Sigmoid colon (tissue), 7 donors: ENCODE measurements around the gene OXSM. TPM values are rescaled to one million over a fixed set of nuclear protein-coding genes. Genes with fewer than 3 reads are reported as not detected.

ENCODE experiments used
- DNase-seq: peaks from one replicate; pipeline ENCODE4 v3.0.0-alpha.2; 2019
- H3K27ac ChIP-seq, 4 donors: fragments of 200-600 bp; sonication (generic); one replicate each; pipeline ENCODE4 v1.5.1; 2016 to 2019; ENCODE audit warnings: mild to moderate bottlenecking in 1 of 4
- H3K27me3 ChIP-seq, 3 donors: fragments of 200-600 bp; sonication (generic); one replicate each; pipeline ENCODE4 v1.5.1; 2019; ENCODE audit warnings: mild to moderate bottlenecking in 1 of 3
- H3K36me3 ChIP-seq, 4 donors: fragments of 200-600 bp; sonication (generic); one replicate each; pipeline ENCODE4 v1.5.1; 2016 to 2019
- H3K4me1 ChIP-seq, 4 donors: fragments of 200-600 bp; sonication (generic); one replicate each; pipeline ENCODE4 v1.5.1; 2017 to 2019
- H3K4me3 ChIP-seq, 4 donors: fragments of 200-600 bp; sonication (generic); one replicate each; pipeline ENCODE4 v1.5.1; 2017 to 2019; ENCODE audit warnings: mild to moderate bottlenecking in 2 of 4, moderate library complexity in 1 of 4
- H3K9me3 ChIP-seq, 4 donors: fragments of 200-600 bp in 3 of 4; sonication (generic) in 3 of 4; one replicate each; pipeline versions ENCODE4 v1.5.1 to v1.6.1; 2013 to 2019
- EP300 ChIP-seq, 4 donors: sonication (generic); formaldehyde crosslinking; IDR thresholded peaks; one replicate each; pipeline ENCODE4 v1.6.1; 2017; ENCODE audit warnings: antibody characterized with exemption in 4 of 4
- POLR2A ChIP-seq, 2 donors: fragments of 450-650 bp; IDR thresholded peaks; one replicate each; pipeline ENCODE4 v1.6.1; 2016; ENCODE audit warnings: antibody characterized with exemption in 2 of 2, mild to moderate bottlenecking in 2 of 2, moderate library complexity in 2 of 2
- POLR2AphosphoS5 ChIP-seq, 4 donors: sonication (generic); formaldehyde crosslinking; IDR thresholded peaks; one replicate each; pipeline ENCODE4 v1.6.1; 2017; ENCODE audit warnings: antibody characterized with exemption in 4 of 4
- WGBS, 2 donors: extraction: QIAGEN DNeasy Blood & Tissue Kit; methylation state at CpG; one replicate each; pipeline ENCODE4 v1.1.7; 2013; 5-methylcytosine and 5-hydroxymethylcytosine counted together
- intact Hi-C: fragments of 100-400 bp; cut with DNase I; formaldehyde crosslinking; loops from one replicate; pipeline ENCODE4 v1.15.1; 2023
- polyA plus RNA-seq, 3 donors: library from polyadenylated mRNA; stranded (reverse); fragments of 200-250 nt; gene quantifications; one replicate each; pipeline ENCODE4 v1.2.3, GENCODE V29; 2013
- total RNA-seq, 4 donors: library from RNA; depleted of rRNA; stranded (reverse); fragments of >200 nt; gene quantifications; one replicate each; pipeline ENCODE4 v1.1.0, GENCODE V29; 2016
- TF ChIP-seq, protein P1 (sequence below), 4 experiments: fragments of 450-650 bp in 3 of 4; fragments of 200-600 bp in 1 of 4; IDR thresholded peaks; one replicate each; pipeline ENCODE4 v1.5.1; 2016 to 2019; ENCODE audit warnings: antibody characterized with exemption in 4 of 4, mild to moderate bottlenecking in 3 of 4, moderate library complexity in 2 of 4
- donor health status: healthy with polysubstance abuse.
- donor health status: Bipolar disorder and iron deficiency.
- donor health status: healthy.

The OXSM gene
- total and polyA plus RNA-seq, 7 donors: 4.3 to 29.4 (median 7.8) TPM

DNA sequence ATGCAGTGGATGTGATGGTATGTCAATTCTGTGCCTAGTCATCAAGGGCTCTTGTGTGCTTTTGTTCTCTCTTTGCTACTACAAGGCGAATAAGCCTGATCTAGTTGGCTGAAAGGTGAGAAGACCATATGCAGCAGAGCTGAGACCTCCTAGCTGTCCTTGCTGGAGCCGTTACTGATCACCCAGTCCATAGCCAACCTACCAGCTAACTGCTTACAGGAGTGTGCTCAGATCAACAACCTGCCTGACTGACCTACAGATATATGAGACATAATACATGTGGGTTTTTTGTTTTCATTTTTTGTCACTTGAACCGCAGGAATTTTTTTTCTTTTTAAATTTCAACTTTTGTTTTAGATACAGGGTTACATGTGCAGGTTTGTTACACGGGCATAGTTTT, 22.8 kb downstream of the OXSM start:
- no peaks in the 10 kb centered on the region for H3K27me3 ChIP-seq
- TF ChIP-seq EP300 (IDR thresholded peaks at IDR 0.05): no peak
- TF ChIP-seq, protein P1, sequence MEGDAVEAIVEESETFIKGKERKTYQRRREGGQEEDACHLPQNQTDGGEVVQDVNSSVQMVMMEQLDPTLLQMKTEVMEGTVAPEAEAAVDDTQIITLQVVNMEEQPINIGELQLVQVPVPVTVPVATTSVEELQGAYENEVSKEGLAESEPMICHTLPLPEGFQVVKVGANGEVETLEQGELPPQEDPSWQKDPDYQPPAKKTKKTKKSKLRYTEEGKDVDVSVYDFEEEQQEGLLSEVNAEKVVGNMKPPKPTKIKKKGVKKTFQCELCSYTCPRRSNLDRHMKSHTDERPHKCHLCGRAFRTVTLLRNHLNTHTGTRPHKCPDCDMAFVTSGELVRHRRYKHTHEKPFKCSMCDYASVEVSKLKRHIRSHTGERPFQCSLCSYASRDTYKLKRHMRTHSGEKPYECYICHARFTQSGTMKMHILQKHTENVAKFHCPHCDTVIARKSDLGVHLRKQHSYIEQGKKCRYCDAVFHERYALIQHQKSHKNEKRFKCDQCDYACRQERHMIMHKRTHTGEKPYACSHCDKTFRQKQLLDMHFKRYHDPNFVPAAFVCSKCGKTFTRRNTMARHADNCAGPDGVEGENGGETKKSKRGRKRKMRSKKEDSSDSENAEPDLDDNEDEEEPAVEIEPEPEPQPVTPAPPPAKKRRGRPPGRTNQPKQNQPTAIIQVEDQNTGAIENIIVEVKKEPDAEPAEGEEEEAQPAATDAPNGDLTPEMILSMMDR (IDR thresholded peaks at IDR 0.05): no peak
- 94 to 95% methylated on average over 4 of the region's 4 CpGs for WGBS, 2 donors
- no peak overlapping the region for H3K4me3 ChIP-seq
- H3K27ac ChIP-seq: no peak overlapping the region
- no peaks in the 10 kb centered on the region for H3K36me3 ChIP-seq
- DNase-seq: no peak
- intact Hi-C loops: no loop called here
- H3K4me1 ChIP-seq: no peaks in the 10 kb centered on the region
- H3K9me3 ChIP-seq: no peaks in the 10 kb centered on the region

DNA sequence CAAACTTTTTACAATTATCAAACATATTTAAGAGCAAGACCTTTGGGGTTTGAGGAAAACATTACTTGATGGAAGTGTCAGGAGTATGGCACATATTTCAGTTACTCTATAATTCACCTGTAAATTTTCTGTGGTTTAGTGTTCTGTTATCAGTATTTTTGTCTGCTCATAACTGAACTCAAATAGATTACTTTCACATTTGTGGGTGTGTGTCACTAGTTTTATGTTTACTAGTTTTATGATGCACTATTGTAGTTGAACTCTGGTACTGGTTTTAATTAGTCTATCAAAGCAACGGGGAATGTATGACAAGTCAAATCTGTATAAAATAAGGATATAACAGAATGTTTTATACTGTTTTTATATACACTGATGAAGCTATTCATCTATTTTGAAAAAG, 27.2 kb downstream of the OXSM start:
- intact Hi-C loops: no loop called here
- TF ChIP-seq, protein P1 (IDR thresholded peaks at IDR 0.05): no peak
- TF ChIP-seq POLR2A (IDR thresholded peaks at IDR 0.05) (no peak), EP300 (IDR thresholded peaks at IDR 0.05) (no peak), POLR2AphosphoS5 (IDR thresholded peaks at IDR 0.05) (no peak)
- no peak for DNase-seq

DNA sequence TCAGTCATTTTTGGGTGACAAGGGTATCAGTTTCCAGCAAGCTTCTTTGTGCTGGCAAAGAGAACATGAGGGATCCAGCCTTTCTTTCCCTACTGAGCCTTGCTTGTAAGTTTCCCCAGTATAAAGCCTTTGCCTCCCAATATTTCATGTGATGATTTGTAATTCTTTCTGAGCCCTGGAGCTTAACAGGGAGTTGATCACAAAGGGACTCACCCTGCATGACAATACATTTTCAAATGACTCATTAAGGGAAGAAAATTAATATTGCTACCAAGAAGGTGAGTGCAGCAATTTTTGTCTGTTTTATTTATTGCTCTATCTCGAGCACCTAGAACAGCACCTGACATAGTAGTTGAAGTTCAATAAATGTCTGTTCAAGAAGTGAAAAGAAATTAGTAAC, 27.7 kb downstream of the OXSM start:
- no peaks in the 10 kb centered on the region for H3K9me3 ChIP-seq
- H3K4me3 ChIP-seq: no peak overlapping the region
- no peak for DNase-seq
- WGBS, 2 donors: 18 to 83% methylated on average over 1 of the region's 1 CpG
- H3K36me3 ChIP-seq: no peaks in the 10 kb centered on the region
- no peaks in the 10 kb centered on the region for H3K27me3 ChIP-seq
- no peak overlapping the region for H3K27ac ChIP-seq
- TF ChIP-seq POLR2A (IDR thresholded peaks at IDR 0.05) (no peak), POLR2AphosphoS5 (IDR thresholded peaks at IDR 0.05) (no peak), EP300 (IDR thresholded peaks at IDR 0.05) (no peak)
- TF ChIP-seq, protein P1 (IDR thresholded peaks at IDR 0.05): no peak
- intact Hi-C loops: no loop called here
- no peaks in the 10 kb centered on the region for H3K4me1 ChIP-seq

More for the DNA sequence above, 27.2 kb downstream of the OXSM start:
- Histone ChIP-seq H3K27me3 (no peaks in the 10 kb centered on the region), H3K4me1 (no peaks in the 10 kb centered on the region), H3K4me3 (no peak overlapping the region), H3K9me3 (no peaks in the 10 kb centered on the region), H3K36me3 (no peaks in the 10 kb centered on the region), H3K27ac (no peak overlapping the region)
- WGBS, 2 donors: 6 to 54% methylated on average over 1 of the region's 1 CpG

DNA sequence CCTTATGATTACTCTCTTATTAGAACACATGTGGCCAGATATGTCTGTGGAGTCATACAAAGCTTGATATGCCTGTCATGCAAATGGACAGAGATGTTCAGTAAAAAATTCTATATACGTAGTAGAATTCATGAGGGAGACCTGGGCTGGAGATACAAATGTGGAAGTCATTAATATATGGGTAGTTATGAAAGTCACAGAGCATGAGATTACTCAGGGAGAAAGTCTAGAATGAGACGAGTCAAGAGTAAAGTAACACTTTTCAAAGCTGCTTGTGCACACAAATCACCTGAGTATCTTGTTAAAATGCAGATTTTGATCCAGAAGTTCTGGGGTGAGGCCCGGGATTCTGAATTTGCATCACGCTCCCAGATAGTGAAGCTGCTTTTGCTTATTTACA, 28.4 kb downstream of the OXSM start:
- no peak for TF ChIP-seq EP300 (IDR thresholded peaks at IDR 0.05)
- TF ChIP-seq, protein P1 (IDR thresholded peaks at IDR 0.05): no peak
- TF ChIP-seq POLR2AphosphoS5 (IDR thresholded peaks at IDR 0.05): no peak
- no peak for TF ChIP-seq POLR2A (IDR thresholded peaks at IDR 0.05)
- intact Hi-C loops: no loop called here
- Histone ChIP-seq H3K4me1 (no peaks in the 10 kb centered on the region), H3K4me3 (no peak overlapping the region), H3K27ac (no peak overlapping the region), H3K27me3 (no peaks in the 10 kb centered on the region), H3K36me3 (no peaks in the 10 kb centered on the region), H3K9me3 (no peaks in the 10 kb centered on the region)
- 86% methylated on average over 4 of the region's 4 CpGs for WGBS, 2 donors
- DNase-seq: no peak

DNA sequence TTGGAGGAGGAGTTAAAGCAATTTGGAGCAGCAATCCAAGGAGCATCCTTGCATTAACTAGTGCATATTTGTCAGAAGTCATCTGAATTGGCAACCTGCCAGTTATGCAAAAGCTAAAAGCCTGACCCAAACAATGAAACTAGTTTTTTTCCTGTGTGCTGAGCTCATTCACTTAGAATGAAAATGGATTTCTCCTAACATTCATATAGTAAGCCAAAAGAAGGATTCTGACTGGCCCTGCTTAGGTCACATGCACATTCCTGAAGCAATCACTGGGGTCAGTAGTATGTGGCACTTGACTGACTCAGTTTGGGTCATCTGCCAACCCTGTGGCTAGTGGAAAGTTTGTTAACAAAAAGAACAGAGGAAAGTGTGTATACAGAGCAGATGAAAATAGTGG, 30.5 kb downstream of the OXSM start:
- Histone ChIP-seq H3K4me1 (no peaks in the 10 kb centered on the region), H3K27ac (no peak overlapping the region), H3K9me3 (no peaks in the 10 kb centered on the region), H3K4me3 (no peak overlapping the region), H3K27me3 (no peaks in the 10 kb centered on the region), H3K36me3 (no peaks in the 10 kb centered on the region)
- TF ChIP-seq POLR2AphosphoS5 (IDR thresholded peaks at IDR 0.05): no peak
- TF ChIP-seq, protein P1 (IDR thresholded peaks at IDR 0.05): no peak
- no peak for TF ChIP-seq EP300 (IDR thresholded peaks at IDR 0.05)
- TF ChIP-seq POLR2A (IDR thresholded peaks at IDR 0.05): no peak
- intact Hi-C loops: no loop called here
- no peak for DNase-seq
